Mesenteric fat pad (tissue), 1 donor: Measurements from ENCODE around the gene GOLM1. TPM values are rescaled to one million over a fixed set of nuclear protein-coding genes. Genes with fewer than 3 reads are reported as not detected.

Source experiments
- DNase-seq: peaks from one replicate; pipeline ENCODE4 v3.0.0-alpha.2; 2020; ENCODE audit warnings: low spot score
- total RNA-seq: library from RNA; stranded (reverse); fragmentation: NEBNext Ultra II Directional; extraction: Animal tissue kit (Norgen Biotek cat#: 25700); gene quantifications from one replicate; pipeline ENCODE4 v1.2.1, GENCODE V29; 2021
- donor health status: DM: yes; HTN: yes; CAD: no.

GOLM1 gene
- total RNA-seq, 1 donor from 2014 or later, result 15.4 TPM

GRCh38 chr9:85994191-85994590, 105.2 kb downstream of the GOLM1 start:
- no peak for DNase-seq

DNA sequence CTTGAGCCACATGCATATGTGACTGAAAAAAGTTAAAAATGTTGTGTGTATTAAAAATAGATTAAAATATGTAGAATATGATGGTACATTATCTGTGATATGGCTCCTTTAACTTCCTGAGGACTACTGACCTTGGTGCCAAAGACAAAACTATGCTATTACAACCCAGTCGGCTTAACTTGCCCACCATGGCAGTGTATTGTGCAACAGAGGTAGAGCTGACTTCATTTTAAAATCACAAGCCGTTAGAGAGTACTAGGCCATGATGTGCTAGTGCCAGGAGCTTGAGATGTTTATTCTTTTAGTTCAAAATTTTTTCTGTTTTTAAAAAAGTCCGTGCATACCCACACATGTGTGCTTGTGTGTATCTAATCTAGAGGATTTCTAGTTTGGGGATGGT, 112.1 kb downstream of the GOLM1 start:
- no peak for DNase-seq

GRCh38 chr9:85984457-85984856, 114.9 kb downstream of the GOLM1 start:
- no peak for DNase-seq

- no peak for DNase-seq
Observed at GRCh38 chr9:85981369-85981768, 118.0 kb downstream of the GOLM1 start.

GRCh38 chr9:85978496-85978895, 120.9 kb downstream of the GOLM1 start:
- DNase-seq, result no peak

Other genes with a start within 250 kb of the GOLM1 start
- gene NAA35, start 158.4 kb downstream of the GOLM1 start, total RNA-seq, result 21.0 TPM
- 0.55 TPM for gene C9orf153, start 160.1 kb upstream of the GOLM1 start, total RNA-seq
- 45.2 TPM for gene ISCA1, start 183.0 kb upstream of the GOLM1 start, total RNA-seq